IMR-90 (cell line): ENCODE results near the gene CERK. TPM values are rescaled to one million over a fixed set of nuclear protein-coding genes. Genes with fewer than 3 reads are reported as not detected.

ENCODE experiments used
- ATAC-seq: fragments of 200-7000 bp; cut with Tn5 transposase; 2 replicates; pipeline ENCODE4 v1.9.1; 2020; ENCODE audit warnings: low read depth, mild to moderate bottlenecking, moderate library complexity
- BruUV-seq: library from RNA; stranded (reverse); fragments of 400-500 nt; replicated peaks from 2 replicates; lab custom pipeline; 2021; lab: Mats Ljungman, UMichigan
- CTCF ChIA-PET: fragments of 300-600 bp; formaldehyde crosslinking; extraction: SDS; loops from one replicate; lab custom pipeline; 2021; ENCODE audit warnings: antibody characterized with exemption; lab: Yijun Ruan, JAX
- POLR2A ChIA-PET: fragments of 300-600 bp; sonication (Branson Sonifier 250); formaldehyde crosslinking; loops from one replicate; lab custom pipeline; 2022; ENCODE audit warnings: antibody characterized with exemption; ENCODE audit not compliant: unreplicated experiment; lab: Charles Lee
- DNase-seq: peaks from one replicate; pipeline ENCODE4 v3.0.0; 2013
- H2AFZ ChIP-seq: replicated peaks from 2 replicates; pipeline ENCODE3; 2013; ENCODE audit warnings: low read length, mild to moderate bottlenecking; ENCODE audit not compliant: poor library complexity
- H2AK5ac ChIP-seq: 2 replicates; pipeline ENCODE4 v1.6.1; 2013; ENCODE audit warnings: low read depth, low read length, inconsistent platforms
- H2AK9ac ChIP-seq: replicated peaks from 2 replicates; pipeline ENCODE3; 2013; ENCODE audit warnings: mild to moderate bottlenecking, low read depth, low read length, moderate library complexity; ENCODE audit not compliant: poor library complexity
- H2BK120ac ChIP-seq: 2 replicates; pipeline ENCODE4 v1.6.1; 2013; ENCODE audit warnings: low read depth, low read length, inconsistent platforms
- H2BK15ac ChIP-seq: 3 replicates; pipeline ENCODE4 v1.6.1; 2013; ENCODE audit warnings: low read depth, low read length, inconsistent platforms
- H2BK20ac ChIP-seq: 2 replicates; pipeline ENCODE4 v1.6.1; 2013; ENCODE audit warnings: low read depth, mild to moderate bottlenecking, inconsistent platforms, low read length, moderate library complexity
- H2BK5ac ChIP-seq: 2 replicates; pipeline ENCODE4 v1.6.1; 2013; ENCODE audit warnings: mild to moderate bottlenecking, low read depth, low read length, inconsistent platforms; ENCODE audit not compliant: poor library complexity, severe bottlenecking
- H3K14ac ChIP-seq: replicated peaks from 2 replicates; pipeline ENCODE4 v1.6.1; 2013; ENCODE audit warnings: low read depth, low read length, inconsistent platforms
- H3K18ac ChIP-seq: 2 replicates; pipeline ENCODE4 v1.6.1; 2013; ENCODE audit warnings: low read depth, low read length, control low read depth
- H3K23ac ChIP-seq: 2 replicates; pipeline ENCODE4 v1.6.1; 2013; ENCODE audit warnings: low read depth, low read length, inconsistent platforms
- H3K27ac ChIP-seq: 2 replicates; pipeline ENCODE4 v1.5.1; 2013; ENCODE audit warnings: mild to moderate bottlenecking, control low read depth, low read length; ENCODE audit not compliant: insufficient read depth
- H3K27me3 ChIP-seq: 2 replicates; pipeline ENCODE4 v1.6.1; 2013; ENCODE audit warnings: low read length; ENCODE audit not compliant: control insufficient read depth, insufficient read depth
- H3K36me3 ChIP-seq: 2 replicates; pipeline ENCODE4 v1.6.1; 2013; ENCODE audit warnings: low read length, mixed read lengths; ENCODE audit not compliant: control insufficient read depth, insufficient read depth
- H3K4ac ChIP-seq: 2 replicates; pipeline ENCODE4 v1.6.1; 2013; ENCODE audit warnings: low read depth, low read length, inconsistent platforms
- H3K4me1 ChIP-seq: 2 replicates; pipeline ENCODE4 v1.6.1; 2013; ENCODE audit warnings: low read length, mixed read lengths; ENCODE audit not compliant: control insufficient read depth, insufficient read depth
- H3K4me2 ChIP-seq: 2 replicates; pipeline ENCODE4 v1.6.1; 2013; ENCODE audit warnings: low read depth, mild to moderate bottlenecking, control low read depth, low read length, moderate library complexity
- H3K4me3 ChIP-seq: 2 replicates; pipeline ENCODE4 v1.5.1; 2013; ENCODE audit warnings: low read depth, mild to moderate bottlenecking, control low read depth, low read length, moderate library complexity; ENCODE audit not compliant: insufficient read depth
- H3K56ac ChIP-seq: 2 replicates; pipeline ENCODE4 v1.6.1; 2013; ENCODE audit warnings: low read length, inconsistent platforms; ENCODE audit not compliant: insufficient read depth; ENCODE audit errors: extremely low read depth
- H3K79me1 ChIP-seq, 2 experiments: 2 replicates each; pipeline ENCODE4 v1.6.1; 2013; ENCODE audit warnings: low read length in 2 of 2, inconsistent platforms in 1 of 2, low read depth in 1 of 2
- H3K9ac ChIP-seq: 2 replicates; pipeline ENCODE4 v1.6.1; 2013; ENCODE audit warnings: low read depth, low read length, control low read depth
- H3K9me1 ChIP-seq: 2 replicates; pipeline ENCODE4 v1.6.1; 2013; ENCODE audit warnings: low read length, inconsistent platforms; ENCODE audit not compliant: insufficient read depth
- H3K9me3 ChIP-seq: 2 replicates; pipeline ENCODE4 v1.6.1; 2013; ENCODE audit warnings: low read length; ENCODE audit not compliant: control insufficient read depth, insufficient read depth
- H4K20me1 ChIP-seq: 2 replicates; pipeline ENCODE4 v1.6.1; 2013; ENCODE audit warnings: low read length, inconsistent platforms; ENCODE audit not compliant: insufficient read depth
- H4K5ac ChIP-seq: 2 replicates; pipeline ENCODE4 v1.6.1; 2013; ENCODE audit warnings: mild to moderate bottlenecking, low read depth, low read length, control low read depth
- H4K8ac ChIP-seq, 2 experiments: 2 replicates each; pipeline ENCODE4 v1.6.1; 2013; ENCODE audit warnings: low read depth in 2 of 2, low read length in 2 of 2, control low read depth in 1 of 2, inconsistent platforms in 1 of 2
- H4K91ac ChIP-seq: 2 replicates; pipeline ENCODE4 v1.6.1; 2013; ENCODE audit warnings: low read depth, low read length, inconsistent platforms; ENCODE audit not compliant: insufficient read depth
- CEBPB ChIP-seq: IDR thresholded peaks from 2 replicates; pipeline ENCODE4 v1.6.1; 2012; ENCODE audit warnings: low read depth, low read length, improper control_type of control experiment
- CHD1 ChIP-seq: IDR thresholded peaks from 2 replicates; pipeline ENCODE4 v1.6.1; 2012; ENCODE audit warnings: low read depth, low read length, improper control_type of control experiment
- MAFK ChIP-seq: IDR thresholded peaks from 2 replicates; pipeline ENCODE4 v1.6.1; 2012; ENCODE audit warnings: low read depth, low read length, improper control_type of control experiment
- MXI1 ChIP-seq: IDR thresholded peaks from 2 replicates; pipeline ENCODE4 v1.6.1; 2012; ENCODE audit warnings: low read depth, mild to moderate bottlenecking, low read length, moderate library complexity, borderline replicate concordance
- WGBS, 2 experiments: methylation state at CpG; one replicate each; pipeline versions ENCODE4 v1.1.5 to v1.1.7; 2013; ENCODE audit warnings: missing lambda C conversion rate in 2 of 2; ENCODE audit not compliant: insufficient read length in 1 of 2; ENCODE audit errors: extremely low coverage in 2 of 2; 5-methylcytosine and 5-hydroxymethylcytosine counted together
- dilution Hi-C: fragments of 300-500 bp; cut with HindIII; formaldehyde crosslinking; loops from one replicate; pipeline ENCODE4 v1.14.3; 2018; ENCODE audit warnings: low sequenced_read_pairs; ENCODE audit not compliant: unreplicated experiment
- in situ Hi-C: fragments of 300-500 bp; cut with MboI; formaldehyde crosslinking; loops from 3 replicates; pipeline ENCODE4 v1.14.3; 2019; ENCODE audit warnings: low sequenced_read_pairs, inconsistent platforms, mixed read lengths
- intact Hi-C: fragments of 100-400 bp; cut with micrococcal nuclease; formaldehyde crosslinking; loops from 2 replicates; pipeline ENCODE4 v1.10.0; 2022
- polyA plus RNA-seq, 3 experiments: library from polyadenylated mRNA; depleted of rRNA; stranded (reverse); fragments of >200 nt; gene quantifications; 2 replicates each; pipeline ENCODE4 v1.2.3, GENCODE V29; 2012; ENCODE audit warnings: low replicate concordance in 1 of 3
- total RNA-seq: library from RNA; depleted of rRNA; stranded (reverse); fragments of >200 nt; gene quantifications from 2 replicates; pipeline ENCODE4 v1.2.3, GENCODE V29; 2012

The CERK gene
- total and polyA plus RNA-seq, 2 of the 4 experiments (the other 2 are of a cell fraction) = 25.3 to 38.7 TPM

DNA sequence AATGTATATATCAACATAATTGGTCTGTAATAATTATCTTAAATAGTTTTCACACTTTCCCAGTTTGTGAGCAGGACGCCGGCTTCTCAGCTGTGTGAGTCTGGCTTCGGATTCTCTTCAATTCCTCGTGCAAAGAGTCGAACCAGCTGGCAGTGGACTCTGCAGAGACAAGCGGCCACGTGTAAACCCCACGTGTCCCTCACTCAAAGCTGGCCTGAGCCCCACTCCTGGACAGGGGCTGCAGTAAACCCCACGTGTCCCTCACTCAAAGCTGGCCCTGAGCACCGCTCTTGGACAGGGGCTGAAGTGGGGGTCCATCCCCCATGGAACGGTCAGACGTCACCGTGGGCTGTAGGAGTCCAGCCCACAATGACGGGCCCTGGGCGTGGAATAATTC lies 51.0 kb downstream of the CERK start:
- Histone ChIP-seq H3K4ac (no peak overlapping the region), H2AK9ac (no peak overlapping the region), H4K5ac (no peak overlapping the region), H4K91ac (no peak overlapping the region), H2AK5ac (no peak overlapping the region), H2BK20ac (no peak overlapping the region), H2BK120ac (no peak overlapping the region), H3K79me1 (no peaks in the 10 kb centered on the region; a peak in 1 of 4 replicates), H2AFZ (no peak overlapping the region), H3K56ac (no peak overlapping the region), H3K23ac (no peak overlapping the region), H3K4me2 (no peak overlapping the region), H3K9ac (no peak overlapping the region), H3K4me3 (no peak overlapping the region), H4K8ac (no peak overlapping the region), H3K9me3 (no peaks in the 10 kb centered on the region), H2BK15ac (no peak overlapping the region), H3K18ac (no peak overlapping the region), H2BK5ac (no peak overlapping the region), H3K27ac (no peak overlapping the region), H3K36me3 (peaks cover 52% of the 10 kb centered on the region), H3K9me1 (0 out of 2 replicates have a peak, but pooled peaks cover 3% of the 10 kb centered on the region), H3K27me3 (no peaks in the 10 kb centered on the region), H3K4me1 (no peaks in the 10 kb centered on the region), H3K14ac (no peak overlapping the region), H4K20me1 (no peaks in the 10 kb centered on the region; the same call in 1 of the 2 replicates)
- DNase-seq (no peak), ATAC-seq (no peak)
- BruUV-seq = no TSS peak
- 79% methylated on average over 11 of the region's 15 CpGs; no CpG with 5 or more reads in 1 of the 2 experiments for WGBS, 2 experiments
- TF ChIP-seq MXI1 = no peak
- TF ChIP-seq CEBPB = no peak
- TF ChIP-seq CHD1 = no peak
- no peak for TF ChIP-seq MAFK
- intact Hi-C loops = no loop called here
- dilution Hi-C loops = no loop called here
- in situ Hi-C loops = no loop called here
- CTCF ChIA-PET = no interaction called here
- POLR2A ChIA-PET = no interaction called here
